Activated gamma-delta T cell treated with Interleukin-2 at 50 U/mL for 16 hours (primary cell): ENCODE measurements around the gene PDLIM1.
A peak's percentile ranks its signal among the peaks of the same experiment; 100 is the strongest.
"Not testable (repeated sequence)": the region's sequence is repeated elsewhere in the genome, so short reads cannot be mapped to it uniquely, and the experiment has no call there.

ENCODE experiments used
- DNase-seq: peaks from one replicate; pipeline ENCODE4 v3.0.0-alpha.2; 2020

The PDLIM1 gene

DNA sequence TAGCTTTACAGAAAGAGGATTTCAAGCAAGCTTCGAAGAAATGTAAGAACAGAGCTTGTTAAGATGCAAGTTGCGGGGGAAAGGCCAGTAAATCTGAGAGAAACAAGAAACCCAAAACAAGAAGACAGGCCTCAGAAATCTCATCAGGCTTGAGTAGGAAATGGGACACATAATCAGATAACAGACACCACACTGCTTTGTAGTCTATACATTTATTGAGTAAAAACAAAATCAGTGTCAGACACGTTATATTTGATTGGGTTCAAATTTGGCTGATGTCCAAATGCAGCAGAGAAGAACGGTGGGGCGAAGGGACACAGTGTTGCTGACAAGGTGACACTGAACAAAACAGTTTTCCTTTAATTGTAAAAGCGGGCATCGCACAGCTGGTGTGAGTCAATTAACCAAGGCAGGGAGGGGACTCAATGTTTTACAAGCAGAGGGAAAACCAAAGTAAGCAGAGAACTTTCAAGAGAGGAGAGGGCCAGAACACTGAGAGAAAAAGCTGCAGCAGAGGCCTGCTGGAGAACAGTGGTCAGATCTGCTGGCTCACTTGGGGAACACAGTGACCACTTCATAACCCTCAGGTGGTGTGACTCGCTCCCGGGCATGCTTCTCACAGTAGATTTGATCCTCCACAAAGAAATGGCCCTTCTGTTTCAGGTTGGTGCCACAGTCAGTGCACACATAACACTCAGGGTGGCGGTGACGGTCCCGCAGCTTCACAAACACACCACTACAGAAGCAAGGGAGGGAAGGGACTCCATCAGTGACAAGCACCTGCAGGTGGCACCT is 53.2 kb downstream of the PDLIM1 start:
- DNase-seq: no peak

- no peak for DNase-seq
Measured at GRCh38 chr10:95236068-95236903, 54.5 kb downstream of the PDLIM1 start.

DNA sequence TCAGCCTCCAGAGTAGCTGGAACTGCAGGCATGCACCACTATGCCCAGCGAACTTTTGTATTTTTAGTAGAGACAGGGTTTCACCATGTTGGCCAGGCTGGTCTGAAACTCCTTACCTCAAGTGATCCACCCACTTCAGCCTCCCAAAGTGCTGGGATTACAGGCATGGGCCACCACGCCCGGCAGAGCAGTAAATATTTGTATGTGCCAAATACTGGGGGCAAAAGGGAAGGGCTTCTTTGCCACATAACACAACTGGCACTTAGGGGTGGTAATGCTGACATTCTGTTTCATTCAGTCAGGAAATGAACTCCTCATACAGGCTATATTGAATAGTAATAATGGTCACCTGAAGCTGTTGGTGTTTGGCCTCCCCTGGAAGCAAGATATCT is 55.1 kb downstream of the PDLIM1 start:
- no peak for DNase-seq

- DNase-seq: no peak
Measured at GRCh38 chr10:95234951-95235350, 55.9 kb downstream of the PDLIM1 start.

- DNase-seq: no peak
Measured at GRCh38 chr10:95233377-95234034, 57.3 kb downstream of the PDLIM1 start.

- DNase-seq: peak; percentile 51
Measured at GRCh38 chr10:95230677-95231586, 59.9 kb downstream of the PDLIM1 start.

DNA sequence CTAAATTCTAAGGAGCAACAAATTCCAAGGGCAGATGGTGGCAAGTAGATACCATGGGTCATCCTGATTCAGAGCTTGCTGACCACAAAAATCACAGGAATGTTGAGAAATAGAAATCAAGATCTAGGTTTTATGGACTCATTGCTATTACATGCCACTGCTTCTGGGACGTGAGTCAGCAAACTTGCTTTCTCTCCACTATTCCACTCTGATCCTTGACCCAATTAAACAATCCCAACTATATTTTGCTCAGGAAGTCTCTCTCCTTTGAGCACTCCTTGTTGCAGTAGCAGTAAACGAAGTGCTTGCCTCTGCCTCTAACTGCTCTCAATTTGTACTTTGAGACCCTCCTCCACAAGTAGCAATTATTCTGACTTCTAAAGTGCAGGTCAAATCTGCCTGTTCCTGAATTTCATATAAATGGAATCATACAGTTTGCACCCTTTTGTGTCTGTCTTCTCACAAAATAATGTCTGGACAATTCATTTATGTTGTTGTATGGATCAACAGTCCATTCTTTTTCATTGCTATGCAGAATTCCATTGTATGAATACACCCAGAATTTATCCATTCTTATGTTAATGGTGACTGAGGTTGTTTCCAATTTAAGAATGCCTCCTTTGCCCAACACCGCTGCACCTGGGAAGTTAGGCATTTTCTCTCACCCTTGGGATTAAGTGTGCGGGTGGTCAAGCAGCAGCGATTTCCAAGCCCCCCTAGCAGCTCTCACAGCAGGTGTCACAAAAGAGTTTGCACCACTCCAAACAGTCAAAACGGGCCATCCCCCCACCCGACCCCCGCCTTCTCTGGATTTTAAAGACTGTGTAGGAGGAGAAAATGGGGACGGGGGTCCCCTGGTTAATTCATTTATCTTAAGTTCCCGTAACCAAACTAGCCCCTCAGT is 60.8 kb downstream of the PDLIM1 start:
- no peak for DNase-seq

- not testable (repeated sequence) for DNase-seq
Measured at GRCh38 chr10:95228934-95229723, 61.7 kb downstream of the PDLIM1 start.

GRCh38 chr10:95225136-95225535 is 65.7 kb downstream of the PDLIM1 start:
- no peak for DNase-seq

DNA sequence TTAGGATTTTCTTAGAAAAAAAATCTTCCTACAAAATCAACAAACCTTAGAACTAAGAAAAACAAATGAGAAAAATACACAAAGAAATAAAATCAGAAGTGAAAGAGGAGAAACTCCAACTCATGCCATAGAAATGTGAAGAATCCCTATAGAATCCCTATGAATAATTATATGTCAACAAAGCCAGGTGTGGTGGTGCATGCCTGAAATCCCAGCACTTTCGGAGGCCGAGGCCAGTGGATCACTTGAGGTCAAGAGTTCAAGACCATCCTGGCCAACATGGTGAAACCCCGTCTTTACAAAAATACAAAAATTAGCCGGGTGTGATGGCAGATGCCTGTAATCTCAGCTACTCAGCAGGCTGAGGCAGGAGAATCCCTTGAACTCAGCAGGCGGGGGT is 69.7 kb downstream of the PDLIM1 start:
- no peak for DNase-seq

DNA sequence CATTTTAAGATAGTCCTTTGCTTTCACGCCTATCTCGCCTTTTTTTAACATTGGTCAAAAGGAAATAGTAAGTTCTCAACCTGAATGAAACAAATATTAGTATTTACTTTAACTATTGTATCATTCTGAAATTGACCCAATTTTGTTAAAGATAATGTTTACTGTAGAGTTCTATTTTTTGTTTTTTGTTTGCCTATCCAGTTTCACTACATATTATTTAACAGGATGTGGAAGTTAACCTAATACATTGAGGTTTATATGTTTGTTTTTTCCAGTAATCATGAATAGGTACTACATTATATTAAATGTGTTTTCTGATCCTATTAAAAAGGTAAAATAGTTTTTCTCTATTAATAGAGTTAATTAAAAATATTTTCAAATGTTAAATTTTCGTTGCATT is 70.3 kb downstream of the PDLIM1 start:
- DNase-seq: no peak

- DNase-seq: no peak
Measured at GRCh38 chr10:95217476-95217875, 73.3 kb downstream of the PDLIM1 start.

DNA sequence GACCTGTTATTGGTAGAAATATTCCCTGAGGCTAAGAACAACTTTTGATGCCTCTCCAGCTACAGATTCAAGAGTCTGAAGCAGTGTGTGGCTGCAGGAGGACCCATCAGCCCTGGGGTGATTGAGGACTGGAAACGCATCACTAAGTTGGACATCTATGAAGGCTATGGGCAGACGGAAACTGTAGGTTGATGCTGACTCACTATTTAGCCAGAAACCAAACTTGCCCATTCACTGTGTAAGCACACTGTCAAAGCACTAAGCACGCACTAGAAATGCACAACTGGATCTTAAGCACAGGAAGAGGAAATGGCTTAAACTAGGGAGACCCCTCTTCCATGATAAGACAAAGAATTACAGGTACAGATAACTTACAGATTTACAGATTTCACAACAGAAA is 76.0 kb downstream of the PDLIM1 start:
- no peak for DNase-seq

- DNase-seq: no peak
Measured at GRCh38 chr10:95214369-95214768, 76.4 kb downstream of the PDLIM1 start.

GRCh38 chr10:95211606-95212279 is 79.1 kb downstream of the PDLIM1 start:
- DNase-seq: no peak

- no peak for DNase-seq
Measured at GRCh38 chr10:95209509-95210127, 81.2 kb downstream of the PDLIM1 start.

DNA sequence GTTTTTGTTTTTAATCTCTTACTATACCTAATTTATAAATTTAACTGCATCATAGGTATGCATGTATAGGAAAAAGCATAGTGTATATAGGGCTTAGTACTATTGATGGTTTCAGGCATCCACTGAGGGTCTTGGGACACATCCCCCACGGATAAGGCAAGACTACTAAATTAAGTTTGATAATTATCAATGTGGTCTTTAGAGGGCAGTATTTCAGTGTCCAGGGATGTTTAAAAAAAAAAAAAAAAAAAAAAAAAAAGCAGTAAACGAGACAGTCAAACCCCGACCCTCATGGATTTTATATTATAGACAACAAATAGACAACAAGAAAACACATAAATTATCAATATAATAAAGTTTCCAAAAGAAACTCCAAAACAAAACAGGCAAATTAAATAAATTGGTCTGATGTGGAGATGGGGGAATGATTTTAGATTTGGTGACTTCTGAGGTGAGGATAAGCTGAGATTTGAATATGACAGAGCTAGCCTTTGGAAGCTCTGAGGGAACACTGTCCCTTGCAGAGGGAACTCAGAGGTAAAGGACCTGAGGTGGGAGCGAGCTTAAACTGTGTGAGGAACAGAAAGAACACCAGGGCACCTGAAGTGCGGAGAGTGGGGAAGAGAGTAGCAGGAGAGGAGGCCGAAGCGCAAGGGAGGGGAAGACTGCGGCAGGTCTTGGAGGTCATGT is 82.0 kb downstream of the PDLIM1 start:
- DNase-seq: no peak

GRCh38 chr10:95202865-95203264 is 87.9 kb downstream of the PDLIM1 start:
- DNase-seq: not testable (repeated sequence)

DNA sequence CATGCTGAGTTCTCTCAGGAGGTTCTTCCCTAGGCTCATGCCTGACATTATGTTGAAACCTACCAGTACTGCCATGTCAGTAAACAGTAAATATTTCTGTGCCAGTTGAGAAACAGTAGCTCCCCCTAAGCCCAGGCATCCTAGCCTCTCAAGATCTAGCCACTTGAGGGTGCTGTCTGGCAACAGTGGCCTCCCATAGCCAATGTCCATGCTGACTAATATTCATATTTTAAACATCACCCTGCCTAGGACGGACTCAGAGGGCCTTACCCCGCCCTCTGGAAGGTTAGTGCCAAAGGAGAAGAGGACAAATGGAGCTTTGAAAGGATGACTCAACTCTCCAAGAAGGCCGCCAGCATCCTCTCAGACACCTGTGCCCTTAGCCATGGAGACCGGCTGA is 89.1 kb downstream of the PDLIM1 start:
- no peak for DNase-seq
